HCT116 (cell line): Measurements from ENCODE around the gene NRCAM. TPM values are rescaled to one million over a fixed set of nuclear protein-coding genes. Genes with fewer than 3 reads are reported as not detected.

Source experiments
- ATAC-seq: fragments of 200-7000 bp; cut with Tn5 transposase; 2 replicates; pipeline ENCODE4 v1.9.1; 2020; ENCODE audit warnings: mild to moderate bottlenecking, moderate library complexity
- BruUV-seq: library from RNA; stranded (reverse); fragments of 400-500 nt; replicated peaks from 2 replicates; lab custom pipeline; 2021; lab: Mats Ljungman, UMichigan
- CTCF ChIA-PET: fragments of 300-600 bp; sonication (Branson Sonifier 250); formaldehyde crosslinking; loops from one replicate; lab custom pipeline; 2021; ENCODE audit warnings: antibody characterized with exemption; lab: Charles Lee
- POLR2A ChIA-PET: fragments of 300-600, 350-600 bp; sonication (Branson Sonifier 250); formaldehyde crosslinking; loops from one replicate; lab custom pipeline; 2021; ENCODE audit warnings: antibody characterized with exemption; lab: Charles Lee
- RAD21 ChIA-PET, 2 experiments: fragments of 300-600 bp; sonication (Branson Sonifier 250); formaldehyde crosslinking; loops; one replicate each; lab custom pipeline; 2023; ENCODE audit warnings: low total read pairs in 2 of 2; ENCODE audit not compliant: uncharacterized antibody in 2 of 2, unreplicated experiment in 2 of 2, low non-redundant PET in 1 of 2; lab: Charles Lee
- DNase-seq: peaks from one replicate; pipeline ENCODE4 v3.0.0-alpha.2; 2010; ENCODE audit warnings: low read depth, low spot score
- H2AFZ ChIP-seq: fragments of 200-600 bp; shearing (Covaris generic), sonication (generic); 2 replicates; pipeline ENCODE4 v1.6.1; 2017; ENCODE audit warnings: low read depth, mixed run types, mixed read lengths, antibody characterized with exemption, low read length; ENCODE audit not compliant: poor library complexity, severe bottlenecking
- H3K27ac ChIP-seq: 2 replicates; pipeline ENCODE4 v1.5.1; 2012; ENCODE audit warnings: low read depth, low read length
- H3K27me3 ChIP-seq: fragments of 200-600 bp; sonication (generic); 2 replicates; pipeline ENCODE4 v1.6.1; 2016; ENCODE audit warnings: mixed run types, low read length, mixed read lengths; ENCODE audit not compliant: insufficient read depth
- H3K36me3 ChIP-seq, 2 experiments: fragments of 200-500 bp in 1 of 2; fragments of 200-600 bp in 1 of 2; sonication (Bioruptor generic) in 1 of 2; sonication (generic) in 1 of 2; 2 replicates each; pipeline versions ENCODE4 v1.5.1 to v1.6.1; 2014 to 2016; ENCODE audit warnings: low read length in 2 of 2, inconsistent platforms in 1 of 2, mixed read lengths in 1 of 2, mixed run types in 1 of 2; ENCODE audit not compliant: insufficient read depth in 2 of 2, control insufficient read depth in 1 of 2
- H3K4me1 ChIP-seq, 2 experiments: fragments of 200-600 bp in 1 of 2; sonication (generic) in 1 of 2; 2 replicates each; pipeline versions ENCODE4 v1.5.1 to v1.6.1; 2012 to 2017; ENCODE audit warnings: low read length in 2 of 2, inconsistent platforms in 1 of 2, mild to moderate bottlenecking in 1 of 2, mixed read lengths in 1 of 2, mixed run types in 1 of 2, moderate library complexity in 1 of 2; ENCODE audit not compliant: insufficient read depth in 2 of 2, control insufficient read depth in 1 of 2
- H3K4me2 ChIP-seq: fragments of 200-600 bp; sonication (generic); 2 replicates; pipeline ENCODE4 v1.6.1; 2017; ENCODE audit warnings: mixed run types, low read length, mixed read lengths
- H3K4me3 ChIP-seq, 2 experiments: fragments of 200-600 bp in 1 of 2; sonication (generic) in 1 of 2; replicated peaks in 1 of 2; 2 replicates each; pipeline ENCODE4 v1.5.1; 2011 to 2016; ENCODE audit warnings: low read length in 2 of 2, control low read depth in 1 of 2, low read depth in 1 of 2, mild to moderate bottlenecking in 1 of 2, mixed read lengths in 1 of 2, mixed run types in 1 of 2
- H3K79me2 ChIP-seq: fragments of 200-600 bp; sonication (generic); 2 replicates; pipeline ENCODE4 v1.6.1; 2017; ENCODE audit warnings: mild to moderate bottlenecking, mixed run types, low read length, moderate library complexity, mixed read lengths; ENCODE audit not compliant: insufficient read depth
- H3K9ac ChIP-seq: fragments of 200-600 bp; sonication (generic); 2 replicates; pipeline ENCODE4 v1.6.1; 2016; ENCODE audit warnings: low read length, mixed read lengths
- H3K9me2 ChIP-seq: fragments of 200-600 bp; sonication (generic), shearing (Covaris generic); 2 replicates; pipeline ENCODE4 v1.6.1; 2017; ENCODE audit warnings: mixed run types, mild to moderate bottlenecking, moderate library complexity; ENCODE audit not compliant: insufficient read depth
- H3K9me3 ChIP-seq, 2 experiments: fragments of 200-500 bp in 1 of 2; fragments of 200-600 bp in 1 of 2; sonication (Bioruptor generic) in 1 of 2; sonication (generic) in 1 of 2; 2 replicates each; pipeline ENCODE4 v1.6.1; 2014 to 2017; ENCODE audit warnings: low read length in 2 of 2, mixed read lengths in 2 of 2, inconsistent platforms in 1 of 2, low read depth in 1 of 2, mild to moderate bottlenecking in 1 of 2, mixed run types in 1 of 2, moderate library complexity in 1 of 2; ENCODE audit not compliant: control insufficient read depth in 1 of 2, insufficient read depth in 1 of 2
- H4K20me1 ChIP-seq: fragments of 200-600 bp; sonication (generic), shearing (Covaris generic); 2 replicates; pipeline ENCODE4 v1.6.1; 2017; ENCODE audit warnings: mixed run types, mild to moderate bottlenecking, moderate library complexity; ENCODE audit not compliant: insufficient read depth
- CEBPB ChIP-seq: IDR thresholded peaks from 2 replicates; pipeline ENCODE4 v1.6.1; 2012; ENCODE audit warnings: low read depth
- EGR1 ChIP-seq: IDR thresholded peaks from 2 replicates; pipeline ENCODE4 v1.6.1; 2012; ENCODE audit warnings: low read depth
- ELF1 ChIP-seq: IDR thresholded peaks from 2 replicates; pipeline ENCODE4 v1.6.1; 2012; ENCODE audit warnings: low read depth, borderline replicate concordance
- EZH2 ChIP-seq: fragments of 200-600 bp; sonication (generic); IDR thresholded peaks from 2 replicates; pipeline ENCODE4 v1.6.1; 2017; ENCODE audit warnings: antibody characterized with exemption, mixed run types
- JUND ChIP-seq: IDR thresholded peaks from 2 replicates; pipeline ENCODE4 v1.6.1; 2012
- SP1 ChIP-seq: IDR thresholded peaks from 2 replicates; pipeline ENCODE4 v1.6.1; 2012; ENCODE audit warnings: low read depth
- TCF7L2 ChIP-seq: IDR thresholded peaks from 2 replicates; pipeline ENCODE4 v1.7.0; 2011; ENCODE audit warnings: borderline replicate concordance, inconsistent platforms; ENCODE audit not compliant: insufficient read depth, insufficient read length; ENCODE audit errors: extremely low read depth
- intact Hi-C: fragments of 100-400 bp; cut with micrococcal nuclease; formaldehyde crosslinking; loops from 2 replicates; pipeline ENCODE4 v1.10.0; 2022
- total RNA-seq: library from RNA; stranded (reverse); gene quantifications from one replicate; pipeline ENCODE4 v1.2.1, GENCODE V29; 2021; ENCODE audit not compliant: unreplicated experiment
- TF ChIP-seq, protein P1 (sequence below), 3 experiments: fragments of 200-600 bp in 1 of 3; sonication (generic) in 1 of 3; IDR thresholded peaks in 2 of 3; conservative IDR thresholded peaks in 1 of 3; 2 replicates each; pipeline ENCODE4 v1.5.1; 2012 to 2017; ENCODE audit warnings: low read depth in 2 of 3, low read length in 2 of 3, antibody characterized with exemption in 1 of 3, borderline replicate concordance in 1 of 3, control low read depth in 1 of 3, mild to moderate bottlenecking in 1 of 3, mixed read lengths in 1 of 3, mixed run types in 1 of 3, moderate library complexity in 1 of 3; ENCODE audit not compliant: insufficient read depth in 1 of 3

The NRCAM gene
- total RNA-seq, 1 experiment from 2014 or later, result 0.15 TPM

DNA sequence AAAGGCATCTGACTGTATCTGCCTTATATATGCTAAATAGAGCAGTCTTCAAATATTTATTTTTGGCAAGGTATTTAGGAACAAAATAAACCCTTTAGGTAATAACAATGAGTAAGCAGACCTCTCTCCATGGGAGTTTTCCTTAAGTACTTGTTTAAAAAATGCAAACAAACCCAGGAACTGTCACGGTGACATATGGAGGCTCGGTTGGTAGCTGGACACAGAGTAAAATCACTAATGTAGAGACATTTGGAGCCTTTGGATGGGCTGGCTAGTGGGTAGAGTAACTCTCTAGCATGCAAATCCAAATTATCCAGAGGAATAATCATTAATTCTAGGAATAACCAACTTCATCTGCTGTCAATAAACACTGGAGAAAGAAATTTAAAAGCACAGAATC is 254.5 kb downstream of the NRCAM start:
- no peak for TF ChIP-seq TCF7L2
- no TSS peak for BruUV-seq
- Histone ChIP-seq H3K9me2 (no peaks in the 10 kb centered on the region), H3K9ac (no peak overlapping the region), H3K36me3 (no peaks in the 10 kb centered on the region), H3K4me3 (no peak overlapping the region), H3K79me2 (no peaks in the 10 kb centered on the region), H3K27me3 (no peaks in the 10 kb centered on the region), H3K27ac (no peak overlapping the region), H3K4me1 (no peaks in the 10 kb centered on the region), H3K4me2 (no peak overlapping the region), H2AFZ (no peak overlapping the region), H4K20me1 (no peaks in the 10 kb centered on the region), H3K9me3 (no peaks in the 10 kb centered on the region)
- CTCF ChIA-PET, result no interaction called here
- intact Hi-C loops, result no loop called here
- ATAC-seq (no peak), DNase-seq (no peak)
- RAD21 ChIA-PET, result no interaction called here
- POLR2A ChIA-PET, result no interaction called here

DNA sequence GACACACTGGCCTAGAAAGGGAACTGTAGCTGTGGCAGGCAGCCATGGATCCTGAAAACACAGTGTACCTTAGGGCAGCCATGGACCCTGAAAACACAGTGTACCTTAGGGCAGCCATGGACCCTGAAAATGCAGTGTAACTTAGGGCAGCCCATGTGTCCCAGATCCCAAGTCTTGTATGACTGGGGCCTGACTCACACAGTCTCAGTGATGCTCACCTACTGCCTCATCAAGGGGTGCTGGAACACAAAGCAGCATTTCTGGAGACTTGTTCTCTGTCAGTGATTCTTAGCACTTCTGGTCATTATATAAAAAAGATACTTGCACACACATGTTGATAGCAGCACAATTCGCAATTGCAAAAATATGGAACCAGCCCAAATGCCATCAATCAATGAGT is 255.9 kb downstream of the NRCAM start:
- no peak overlapping the region for H3K4me2 ChIP-seq
- RAD21 ChIA-PET, result no interaction called here
- ATAC-seq (no peak), DNase-seq (no peak)
- BruUV-seq, result no TSS peak
- H3K27ac ChIP-seq, result no peak overlapping the region
- intact Hi-C loops, result no loop called here
- H4K20me1 ChIP-seq, result no peaks in the 10 kb centered on the region
- H3K4me3 ChIP-seq, result no peak overlapping the region
- no peak overlapping the region for H3K9ac ChIP-seq
- TF ChIP-seq EGR1 (no peak), EZH2 (no peak), CEBPB (no peak), JUND (no peak), ELF1 (no peak), SP1 (no peak)
- TF ChIP-seq, protein P1, sequence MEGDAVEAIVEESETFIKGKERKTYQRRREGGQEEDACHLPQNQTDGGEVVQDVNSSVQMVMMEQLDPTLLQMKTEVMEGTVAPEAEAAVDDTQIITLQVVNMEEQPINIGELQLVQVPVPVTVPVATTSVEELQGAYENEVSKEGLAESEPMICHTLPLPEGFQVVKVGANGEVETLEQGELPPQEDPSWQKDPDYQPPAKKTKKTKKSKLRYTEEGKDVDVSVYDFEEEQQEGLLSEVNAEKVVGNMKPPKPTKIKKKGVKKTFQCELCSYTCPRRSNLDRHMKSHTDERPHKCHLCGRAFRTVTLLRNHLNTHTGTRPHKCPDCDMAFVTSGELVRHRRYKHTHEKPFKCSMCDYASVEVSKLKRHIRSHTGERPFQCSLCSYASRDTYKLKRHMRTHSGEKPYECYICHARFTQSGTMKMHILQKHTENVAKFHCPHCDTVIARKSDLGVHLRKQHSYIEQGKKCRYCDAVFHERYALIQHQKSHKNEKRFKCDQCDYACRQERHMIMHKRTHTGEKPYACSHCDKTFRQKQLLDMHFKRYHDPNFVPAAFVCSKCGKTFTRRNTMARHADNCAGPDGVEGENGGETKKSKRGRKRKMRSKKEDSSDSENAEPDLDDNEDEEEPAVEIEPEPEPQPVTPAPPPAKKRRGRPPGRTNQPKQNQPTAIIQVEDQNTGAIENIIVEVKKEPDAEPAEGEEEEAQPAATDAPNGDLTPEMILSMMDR (IDR thresholded peaks at IDR 0.05 in 2 of 3, conservative IDR thresholded peaks at IDR 0.05 in 1 of 3; ENCODE audit: borderline replicate concordance in 1 of 3, insufficient read depth in 1 of 3, low read depth in 2 of 3, low read length in 2 of 3), result no peak
- no peaks in the 10 kb centered on the region for H3K27me3 ChIP-seq
- H3K9me2 ChIP-seq, result no peaks in the 10 kb centered on the region
- H3K9me3 ChIP-seq, result no peaks in the 10 kb centered on the region
- POLR2A ChIA-PET, result no interaction called here
- H2AFZ ChIP-seq, result no peak overlapping the region
- no peaks in the 10 kb centered on the region for H3K79me2 ChIP-seq
- peaks cover 0 to 3% of the 10 kb centered on the region in 2 experiments; a peak in 1 of 4 replicates for H3K4me1 ChIP-seq
- H3K36me3 ChIP-seq, result no peaks in the 10 kb centered on the region
- CTCF ChIA-PET, result no interaction called here
